Activated CD8-positive, alpha-beta memory T cell treated with anti-CD3 and anti-CD28 coated beads for 24 hours (primary cell): ENCODE results near the gene PTTG1IP.

ENCODE experiments used
- DNase-seq: peaks from one replicate; pipeline ENCODE4 v3.0.0-alpha.2; 2020

The PTTG1IP gene

DNA sequence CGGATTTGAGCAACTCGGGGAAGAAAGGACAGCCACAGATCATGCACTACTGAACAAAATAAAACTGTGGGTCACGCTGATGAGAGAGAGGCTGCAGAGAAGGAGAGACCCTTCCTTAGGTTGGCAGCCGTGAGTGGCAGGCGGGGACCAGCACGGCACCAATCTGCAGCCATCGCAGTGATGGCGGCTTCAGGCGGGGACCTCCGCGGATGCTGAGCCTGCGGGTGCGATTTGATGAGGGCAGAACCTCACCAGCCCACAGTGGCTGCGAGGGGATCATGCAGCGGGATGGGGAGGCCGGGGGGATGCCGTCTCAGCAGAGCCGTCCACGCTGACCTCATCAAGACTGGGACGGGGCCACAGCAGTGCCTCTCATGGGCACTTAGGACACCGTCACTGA lies 35.4 kb upstream of the PTTG1IP start:
- no peak for DNase-seq

- DNase-seq, result no peak
These were observed 34.7 kb upstream of the PTTG1IP start for GRCh38 chr21:44907966-44908895.

GRCh38 chr21:44907225-44907965 lies 33.9 kb upstream of the PTTG1IP start:
- no peak for DNase-seq

- no peak for DNase-seq
These were observed 32.2 kb upstream of the PTTG1IP start for GRCh38 chr21:44905728-44906090.

- DNase-seq, result no peak
These were observed 31.7 kb upstream of the PTTG1IP start for GRCh38 chr21:44905016-44905727.

GRCh38 chr21:44904141-44904923 lies 30.8 kb upstream of the PTTG1IP start:
- DNase-seq, result no peak

GRCh38 chr21:44903689-44904088 lies 30.2 kb upstream of the PTTG1IP start:
- no peak for DNase-seq

- DNase-seq, result no peak
These were observed 29.7 kb upstream of the PTTG1IP start for GRCh38 chr21:44903050-44903685.

DNA sequence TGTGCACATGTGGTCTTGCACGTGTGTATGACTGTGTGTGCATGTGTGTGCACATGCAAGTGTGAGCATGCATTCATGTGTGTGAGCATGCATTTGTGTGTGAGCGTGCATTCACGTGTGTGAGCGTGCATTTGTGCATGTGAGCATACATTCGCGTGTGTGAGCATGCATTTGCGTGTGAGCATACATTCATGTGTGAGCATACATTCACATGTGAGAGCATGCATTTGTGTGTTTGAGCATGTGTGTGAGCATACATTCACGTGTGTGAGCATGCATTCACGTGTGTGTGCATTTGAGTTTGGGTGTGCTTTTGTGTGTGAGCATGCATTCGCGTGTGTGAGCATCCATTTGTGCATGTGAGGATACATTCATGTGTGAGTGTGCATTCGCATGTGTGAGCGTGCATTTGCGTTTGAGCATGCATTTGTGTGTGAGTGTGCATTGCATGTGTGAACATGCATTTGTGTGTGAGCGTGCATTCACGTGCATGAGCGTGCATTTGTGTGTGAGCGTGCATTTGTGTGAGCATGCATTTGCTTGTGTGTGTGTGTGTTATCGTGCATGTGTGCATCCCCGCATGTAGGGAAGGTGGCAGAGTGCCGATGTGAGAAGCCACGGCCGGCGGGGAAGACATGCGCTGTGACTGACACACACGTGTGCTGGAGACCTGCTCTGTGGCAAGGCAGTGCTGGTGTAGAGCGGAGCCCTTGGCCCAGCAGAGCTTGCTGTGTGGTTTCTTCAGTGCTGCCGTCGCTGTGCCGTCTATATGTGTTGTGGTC lies 29.0 kb upstream of the PTTG1IP start:
- no peak for DNase-seq

DNA sequence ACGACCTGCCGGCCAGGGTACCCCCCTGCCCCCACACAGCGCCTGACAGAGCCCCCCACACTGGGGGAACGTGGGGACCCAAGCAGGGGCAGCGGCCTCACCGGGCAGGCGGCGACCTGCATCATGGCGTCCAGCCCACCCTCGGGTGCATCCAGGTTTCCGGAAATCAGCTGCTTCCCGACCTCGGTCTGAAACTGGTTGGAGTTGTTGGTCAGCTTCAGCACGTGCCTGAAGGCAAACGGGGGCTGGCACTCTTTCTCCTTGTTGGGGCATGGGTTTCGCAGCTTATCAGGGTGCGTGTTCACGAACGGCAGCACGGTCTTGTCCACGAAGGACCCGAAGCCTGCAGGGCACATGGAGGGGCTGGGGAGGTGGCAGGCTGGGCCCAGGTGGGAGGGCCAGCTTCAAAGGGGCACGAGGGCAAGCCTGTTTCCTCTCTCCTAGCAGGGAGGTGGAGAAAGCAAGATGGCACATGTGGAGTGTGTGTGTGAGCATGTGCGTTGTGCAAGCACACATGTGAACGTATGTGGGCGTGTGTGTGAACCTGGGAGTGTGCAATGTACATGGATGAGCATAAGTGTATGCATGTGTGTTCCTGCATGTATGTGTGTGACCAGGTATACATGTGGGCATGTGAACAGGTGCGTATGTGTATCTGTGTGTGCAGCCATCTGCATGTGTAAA lies 28.0 kb upstream of the PTTG1IP start:
- no peak for DNase-seq

- no peak for DNase-seq
These were observed 27.2 kb upstream of the PTTG1IP start for GRCh38 chr21:44900559-44901251.

DNA sequence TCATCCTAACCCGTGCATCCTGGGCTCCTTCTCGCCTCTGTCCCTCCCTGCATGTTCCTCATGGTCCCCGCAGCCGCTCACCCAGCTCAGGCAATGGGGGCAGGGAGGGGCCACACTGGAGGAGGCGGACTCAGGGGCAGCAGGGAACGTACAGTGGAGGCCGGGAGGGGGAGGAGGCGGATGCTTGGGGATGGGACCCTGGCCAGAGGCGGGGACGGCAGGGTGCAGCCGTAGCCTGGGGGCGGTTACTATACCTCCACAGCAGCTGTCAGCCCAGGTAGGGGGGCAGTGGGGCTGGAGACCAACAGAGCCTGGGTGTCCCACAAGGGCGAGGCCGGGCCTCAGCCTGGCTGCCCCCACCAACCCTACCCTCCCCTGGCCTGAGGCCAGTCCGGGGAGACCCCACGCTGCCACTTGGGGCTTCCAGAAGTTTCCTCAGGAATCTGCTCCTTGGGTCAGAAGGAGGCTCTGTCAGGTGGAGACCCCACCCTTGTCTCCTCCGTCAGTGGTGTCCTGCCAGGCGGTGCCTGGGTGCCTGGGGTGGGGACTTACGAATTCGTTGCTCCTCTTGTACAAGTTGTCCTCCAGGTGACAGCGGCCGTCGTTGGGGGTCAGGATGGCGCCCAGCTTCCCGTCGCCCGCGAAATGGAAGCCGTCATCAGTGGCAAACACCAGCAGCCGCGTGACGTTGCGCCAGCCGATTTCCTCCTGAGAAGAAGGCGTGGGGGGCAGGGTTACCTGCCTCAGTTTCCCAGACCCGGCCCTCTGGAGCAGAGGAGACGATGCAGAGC lies 26.5 kb upstream of the PTTG1IP start:
- DNase-seq, result no peak

GRCh38 chr21:44898851-44899767 lies 25.6 kb upstream of the PTTG1IP start:
- DNase-seq, result no peak

- no peak for DNase-seq
These were observed 24.6 kb upstream of the PTTG1IP start for GRCh38 chr21:44898011-44898488.

GRCh38 chr21:44897326-44898010 lies 24.0 kb upstream of the PTTG1IP start:
- no peak for DNase-seq

GRCh38 chr21:44896561-44897286 lies 23.2 kb upstream of the PTTG1IP start:
- no peak for DNase-seq

GRCh38 chr21:44895859-44896258 lies 22.4 kb upstream of the PTTG1IP start:
- DNase-seq, result no peak
